Left renal pelvis (tissue), 4 donors: ENCODE results near the gene MAGI1. TPM values are rescaled to one million over a fixed set of nuclear protein-coding genes. Genes with fewer than 3 reads are reported as not detected.

Source experiments
- DNase-seq, 4 donors: peaks; one replicate each; pipeline ENCODE4 v3.0.0-alpha.2; 2013; ENCODE audit warnings: low read depth in 4 of 4, low spot score in 3 of 4
- polyA plus RNA-seq, 4 donors: library from polyadenylated mRNA; unstranded; fragments of 120-200 nt; gene quantifications; one replicate each; pipeline ENCODE4 v1.2.1, GENCODE V29; 2013; ENCODE audit not compliant: insufficient read length in 4 of 4

The MAGI1 gene
- polyA plus RNA-seq, 4 donors: 9.3 to 33.8 (median 26.9) TPM

DNA sequence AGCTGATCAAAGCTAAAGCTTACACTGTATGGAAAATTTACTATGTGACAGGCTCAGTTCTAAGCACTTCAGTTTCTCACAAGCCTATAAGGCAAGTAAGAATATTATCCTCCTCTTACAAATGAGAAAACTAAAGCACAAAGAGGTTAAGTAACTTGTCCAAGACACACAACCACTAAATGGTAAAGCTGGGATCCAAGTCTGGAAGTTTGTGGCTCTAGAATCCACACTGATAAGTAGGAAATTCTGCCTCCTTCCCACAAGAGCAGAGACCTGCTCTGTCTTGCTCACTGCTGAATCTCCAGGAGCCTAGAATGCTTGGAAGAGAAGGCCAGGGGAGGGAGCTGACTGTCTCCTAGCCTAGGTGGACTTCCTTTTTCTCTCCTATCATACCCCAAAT lies 60.6 kb downstream of the MAGI1 start:
- no peak for DNase-seq

- no peak for DNase-seq
Measured at GRCh38 chr3:65975032-65975431, 63.7 kb downstream of the MAGI1 start.

- no peak for DNase-seq
Measured at GRCh38 chr3:65974509-65974908, 64.2 kb downstream of the MAGI1 start.

DNA sequence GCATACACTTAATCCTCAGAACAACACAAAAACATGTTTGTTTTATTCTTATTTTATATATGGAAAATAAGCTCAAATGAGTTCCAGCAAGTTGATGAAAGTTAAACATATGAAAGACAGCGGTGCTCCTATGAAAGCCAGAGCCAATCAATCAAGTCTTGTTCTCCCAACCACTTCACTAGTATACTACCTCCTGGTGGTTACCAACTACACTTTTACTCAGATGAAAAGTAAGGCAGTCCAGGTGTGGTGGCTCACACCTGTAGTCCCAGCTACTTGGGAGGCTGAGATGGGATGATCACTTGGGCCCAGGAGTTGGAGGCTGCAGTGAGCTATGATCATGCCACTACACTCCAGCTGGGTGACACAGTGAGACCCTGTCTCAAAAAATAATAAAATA lies 66.0 kb downstream of the MAGI1 start:
- DNase-seq: no peak

DNA sequence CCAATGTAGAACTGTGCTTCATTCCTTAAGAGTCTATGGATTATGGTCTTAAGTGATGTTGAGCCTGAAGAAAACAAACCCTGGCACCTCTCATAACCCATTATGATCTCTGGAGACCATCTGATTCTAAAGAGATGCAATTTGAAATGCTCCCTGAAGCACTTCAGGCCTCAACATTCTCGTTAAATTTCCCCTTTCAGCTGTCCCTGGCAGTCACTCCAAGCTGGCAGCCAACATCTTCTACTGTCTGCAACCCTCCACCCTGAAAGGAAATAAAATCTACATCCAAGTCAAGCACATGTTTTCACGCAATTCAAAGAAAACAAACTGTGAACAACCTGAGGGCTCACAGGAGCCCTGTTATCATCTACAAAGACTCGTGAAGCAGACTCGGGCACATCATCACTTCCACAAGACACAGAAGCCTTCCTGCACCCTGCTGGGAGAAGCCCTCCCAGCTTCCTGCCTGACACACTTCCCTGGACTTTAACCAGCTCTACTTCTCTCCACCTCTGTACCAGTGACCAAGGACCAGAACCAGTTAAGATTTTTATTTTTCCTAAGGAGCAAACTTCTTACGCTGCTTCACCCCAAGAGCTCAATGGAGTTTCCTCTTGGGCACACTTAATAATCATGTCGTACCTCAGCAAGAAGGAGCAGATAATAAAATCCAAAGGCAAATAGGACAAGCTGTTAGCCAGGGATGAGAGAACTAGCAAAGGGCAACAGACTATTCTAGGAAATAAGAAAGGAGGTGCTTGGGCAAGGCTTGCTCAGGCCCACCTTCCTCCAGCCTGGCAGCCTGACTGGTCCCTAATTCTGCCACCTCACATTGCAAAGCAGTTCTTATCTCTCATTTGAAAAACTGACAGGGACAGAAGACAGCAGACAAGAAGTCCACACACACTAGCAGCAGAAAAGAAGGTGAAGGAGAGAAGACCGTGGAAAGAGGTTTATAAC lies 67.1 kb downstream of the MAGI1 start:
- DNase-seq: no peak

- no peak for DNase-seq
Measured at GRCh38 chr3:65968996-65969395, 69.7 kb downstream of the MAGI1 start.

DNA sequence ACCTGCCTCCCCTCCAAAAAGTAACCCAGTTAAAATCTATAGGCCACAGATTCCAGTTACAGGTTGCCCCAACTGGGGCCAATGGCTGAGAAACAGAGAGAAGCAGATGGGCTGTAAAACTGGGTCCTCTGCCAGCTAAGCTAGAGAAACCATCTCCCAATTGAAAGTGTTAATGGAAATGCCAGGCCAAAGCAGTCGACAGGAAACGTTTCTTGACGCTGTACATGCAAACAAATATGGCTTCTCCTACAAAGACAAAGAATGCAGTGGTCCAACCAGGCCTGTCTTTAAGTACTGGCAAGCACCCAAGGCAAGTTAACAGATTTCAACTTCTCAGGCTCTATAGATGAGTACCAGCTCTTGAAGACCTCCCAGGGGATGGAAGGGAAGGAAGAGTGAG lies 71.3 kb downstream of the MAGI1 start:
- no peak for DNase-seq

GRCh38 chr3:65964838-65965237 lies 73.9 kb downstream of the MAGI1 start:
- no peak for DNase-seq

GRCh38 chr3:65963787-65964677 lies 74.7 kb downstream of the MAGI1 start:
- no peak for DNase-seq

- no peak for DNase-seq
Measured at GRCh38 chr3:65961733-65962132, 77.0 kb downstream of the MAGI1 start.

DNA sequence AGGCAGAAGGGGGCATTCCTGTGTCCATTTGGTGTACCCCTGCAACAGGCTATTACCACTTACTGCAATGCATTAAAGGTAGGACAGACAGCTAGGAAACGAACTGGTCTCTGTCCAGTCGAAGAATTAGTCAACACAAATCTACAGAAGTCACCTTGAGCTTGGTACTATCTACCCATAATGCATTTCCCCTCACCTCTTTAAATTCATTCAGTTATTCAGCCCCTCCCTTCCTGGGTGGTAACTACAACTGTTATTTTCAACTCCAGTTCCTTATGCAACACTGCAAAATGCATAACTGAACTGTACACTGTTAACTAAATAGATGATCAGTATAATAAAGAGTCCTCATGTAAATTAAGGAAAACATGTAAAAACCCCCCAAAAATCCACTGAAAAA lies 77.6 kb downstream of the MAGI1 start:
- no peak for DNase-seq

DNA sequence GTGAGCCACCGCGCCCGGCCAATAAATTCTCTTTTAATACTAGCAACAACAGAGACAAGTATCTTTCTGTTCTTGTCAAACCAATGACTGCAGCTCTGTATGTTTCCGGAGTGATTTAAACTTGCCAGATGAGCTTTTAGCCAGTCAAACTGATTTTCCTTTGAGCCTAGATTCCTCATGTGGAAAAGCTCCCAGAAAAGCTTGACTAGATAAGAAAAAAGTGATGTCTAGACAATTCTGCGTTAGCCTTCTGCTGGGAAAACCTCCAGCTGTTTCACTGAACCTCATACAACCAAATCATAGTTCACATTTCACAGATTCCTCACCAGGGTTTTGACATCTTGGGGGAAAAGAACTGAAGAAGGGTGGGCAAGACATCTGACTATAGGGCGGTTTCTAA lies 78.6 kb downstream of the MAGI1 start:
- no peak for DNase-seq

DNA sequence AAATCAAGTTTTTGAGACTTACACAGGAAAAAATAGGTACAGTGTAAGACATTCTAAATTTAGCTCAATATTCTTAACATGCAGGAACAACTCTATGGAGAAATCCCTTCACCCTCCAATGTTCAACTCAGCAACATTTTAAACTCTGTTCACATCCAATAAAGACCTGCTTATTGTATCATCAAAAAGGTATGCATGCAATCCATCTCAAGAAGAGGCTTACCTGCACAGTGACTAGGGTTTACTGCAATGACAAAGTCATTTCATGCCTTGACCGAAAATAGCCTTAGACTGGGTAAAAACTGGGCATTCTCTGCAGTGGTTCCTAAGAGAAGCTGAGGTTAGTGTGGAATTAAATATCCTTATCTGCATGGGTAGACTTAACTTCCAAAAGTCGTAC lies 80.5 kb downstream of the MAGI1 start:
- DNase-seq: no peak

DNA sequence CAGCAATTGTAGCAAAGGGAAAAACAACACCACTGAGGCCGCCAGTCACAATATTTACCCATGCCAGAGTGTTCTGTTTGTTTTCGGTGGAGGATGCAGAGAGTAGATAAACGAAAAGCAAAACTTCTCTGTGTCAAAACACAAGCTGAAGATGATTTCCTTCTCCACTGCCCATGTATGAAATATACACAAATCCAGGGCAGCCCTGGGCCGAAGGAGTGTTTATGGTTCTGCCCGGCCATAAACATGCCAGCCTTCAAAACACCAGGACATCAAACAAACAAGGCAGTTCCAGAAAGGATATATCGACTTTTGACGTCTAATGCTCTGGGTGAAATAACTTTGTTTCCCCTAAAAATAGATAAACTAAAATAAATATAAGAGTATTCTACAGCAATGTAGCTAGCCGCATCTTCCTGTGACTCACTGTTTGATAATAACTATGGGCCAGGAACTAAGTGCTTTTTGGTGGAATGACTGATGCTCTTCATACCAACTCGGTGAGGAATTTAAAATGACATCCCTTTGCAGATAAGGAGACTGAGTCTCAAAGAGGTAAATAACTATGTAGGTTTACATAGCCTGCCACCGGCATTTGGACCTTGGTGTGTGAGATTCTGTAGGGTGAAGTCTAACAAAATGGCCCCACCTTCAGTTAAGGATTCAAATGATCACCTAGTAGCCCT lies 82.8 kb downstream of the MAGI1 start:
- DNase-seq: no peak

DNA sequence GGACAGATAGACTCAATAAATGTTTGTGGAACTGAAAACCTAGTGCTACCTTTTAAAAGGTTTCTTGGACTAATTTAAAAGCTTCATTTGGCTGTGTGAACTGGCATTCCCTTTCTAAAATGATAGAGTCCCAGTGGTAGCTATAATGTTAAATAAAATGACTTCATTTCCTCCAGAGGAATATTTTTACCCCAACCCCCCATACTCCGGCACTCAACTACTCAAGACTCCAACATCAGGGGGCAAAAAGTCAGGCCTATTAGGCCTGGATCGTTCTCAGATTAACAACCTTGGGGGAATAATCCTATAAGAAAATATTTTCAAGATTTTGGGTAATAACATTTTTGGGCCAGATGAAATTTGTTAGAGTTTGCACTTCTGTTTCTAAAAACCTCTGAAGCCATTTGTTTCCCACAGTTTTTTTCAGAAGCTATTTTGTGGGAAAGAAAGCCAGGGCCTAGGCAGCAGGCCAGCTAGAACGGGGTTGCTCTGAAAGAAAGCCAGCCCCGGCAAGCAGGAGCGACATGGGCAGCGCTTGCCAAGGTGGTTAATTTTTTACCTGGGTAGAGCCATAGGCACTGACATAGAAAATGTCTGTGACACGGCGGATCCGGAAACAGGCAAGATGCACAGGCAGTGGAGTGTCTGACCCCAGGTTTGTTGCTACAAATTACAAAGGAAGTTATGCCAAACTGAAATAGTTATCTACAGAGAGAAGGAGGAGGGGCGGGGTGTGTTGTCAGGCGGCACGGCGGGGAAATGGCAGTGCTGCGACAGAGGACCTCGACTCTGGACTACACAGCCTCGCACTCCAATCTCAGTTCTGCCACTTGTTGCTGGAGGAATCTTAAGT lies 84.6 kb downstream of the MAGI1 start:
- DNase-seq: peak in 3 of 4 donors; percentile 46 to 48 (median 46)

DNA sequence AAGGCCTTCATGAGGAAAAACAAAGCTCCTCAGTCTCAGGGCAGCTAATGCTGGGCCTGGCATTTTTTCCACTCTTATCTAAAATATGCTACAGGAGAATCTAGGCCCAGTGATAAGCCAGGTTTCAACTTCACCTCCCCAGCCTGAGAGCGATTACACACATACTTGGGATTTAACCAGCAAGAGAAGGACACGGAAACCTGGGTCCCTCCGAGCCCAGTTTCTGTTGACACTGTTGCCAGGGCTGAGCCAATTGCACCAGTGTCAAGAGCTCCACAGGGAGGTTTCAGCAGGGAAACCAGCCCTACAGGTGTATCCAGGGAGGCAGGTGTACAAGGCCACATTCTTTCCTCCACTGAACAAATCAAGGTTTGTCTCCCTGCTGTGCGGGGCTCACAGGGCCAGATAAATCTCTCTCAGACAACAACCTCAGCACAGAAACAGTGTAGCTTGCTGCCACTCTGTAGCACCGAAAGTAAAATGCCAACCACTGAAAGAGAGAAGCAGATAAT lies 85.4 kb downstream of the MAGI1 start:
- peak in 3 of 4 donors; percentile 39 to 64 (median 53) for DNase-seq

- DNase-seq: no peak
Measured at GRCh38 chr3:65952842-65953241, 85.9 kb downstream of the MAGI1 start.

DNA sequence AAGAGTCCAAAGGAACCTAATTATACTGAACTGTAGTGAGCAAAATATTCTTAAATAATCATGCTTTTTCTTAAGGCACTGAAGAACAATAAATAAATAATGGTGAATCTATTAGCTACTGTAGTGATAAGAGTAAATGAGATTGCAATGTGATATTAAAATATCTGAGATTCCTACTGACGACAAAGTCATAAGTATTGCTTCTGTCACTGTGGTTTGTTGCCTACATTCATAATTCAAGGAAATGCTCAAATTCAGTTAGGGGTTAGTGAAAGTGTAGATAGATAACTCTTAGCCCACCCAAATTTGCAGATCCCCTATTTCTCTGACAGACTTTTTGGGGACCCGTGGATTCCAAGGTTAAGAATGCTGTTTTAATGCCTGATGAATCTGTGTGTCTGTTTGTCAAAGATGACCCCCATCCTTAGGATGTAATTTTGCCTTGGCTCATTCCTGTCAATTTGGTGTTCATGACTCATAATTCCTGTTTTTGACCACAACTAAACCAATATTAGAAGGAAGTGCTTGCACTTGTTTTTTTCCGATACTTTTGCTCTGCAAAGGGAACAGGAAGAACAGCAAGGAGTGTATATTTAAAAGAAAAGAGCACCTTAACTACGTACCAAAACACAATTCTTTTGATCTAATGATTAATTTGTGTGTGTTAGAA lies 86.7 kb downstream of the MAGI1 start:
- DNase-seq: no peak
